HG02798 (cell line): ENCODE measurements around the gene S100A12.
"Not testable (repeated sequence)": the region's sequence is repeated elsewhere in the genome, so short reads cannot be mapped to it uniquely, and the experiment has no call there.

Source experiments
- ATAC-seq: cut with Tn5 transposase; IDR thresholded peaks from one replicate; pipeline ENCODE4 v1.9.1; 2021; ENCODE audit warnings: mild to moderate bottlenecking; ENCODE audit not compliant: unreplicated experiment, poor library complexity

The S100A12 gene

GRCh38 chr1:153375511-153375910 is at the start of gene S100A12:
TSS of gene S100A12 (minus strand) at chr1:153375621. CDS start at chr1:153374592, 1,029 bp downstream.
- ATAC-seq, result no peak

- no peak for ATAC-seq
Observed at GRCh38 chr1:153422450-153423068, 47.1 kb upstream of the S100A12 start.

GRCh38 chr1:153420306-153420705 is 44.9 kb upstream of the S100A12 start:
- no peak for ATAC-seq

GRCh38 chr1:153419436-153419793 is 44.0 kb upstream of the S100A12 start:
- not testable (repeated sequence) for ATAC-seq

- not testable (repeated sequence) for ATAC-seq
Observed at GRCh38 chr1:153418758-153419435, 43.5 kb upstream of the S100A12 start.

- no peak for ATAC-seq
Observed at GRCh38 chr1:153417136-153417888, 41.9 kb upstream of the S100A12 start.

- ATAC-seq, result no peak
Observed at GRCh38 chr1:153415850-153416570, 40.6 kb upstream of the S100A12 start, which contains the start of gene S100A7A. TSS of gene S100A7A (plus strand) at chr1:153416520. CDS start at chr1:153418083, 1,563 bp downstream.

- ATAC-seq, result not testable (repeated sequence)
Observed at GRCh38 chr1:153413961-153414360, 38.5 kb upstream of the S100A12 start.

- ATAC-seq, result not testable (repeated sequence)
Observed at GRCh38 chr1:153407274-153407673, 31.9 kb upstream of the S100A12 start.

- ATAC-seq, result not testable (repeated sequence)
Observed at GRCh38 chr1:153405825-153406599, 30.6 kb upstream of the S100A12 start.

- ATAC-seq, result no peak
Observed at GRCh38 chr1:153404768-153405167, 29.3 kb upstream of the S100A12 start.

- ATAC-seq, result no peak
Observed at GRCh38 chr1:153404086-153404635, 28.7 kb upstream of the S100A12 start.

GRCh38 chr1:153403421-153404085 is 28.1 kb upstream of the S100A12 start:
- ATAC-seq, result no peak

- ATAC-seq, result no peak
Observed at GRCh38 chr1:153402226-153402625, 26.8 kb upstream of the S100A12 start.

GRCh38 chr1:153401461-153401860 is 26.0 kb upstream of the S100A12 start:
- ATAC-seq, result no peak

- no peak for ATAC-seq
Observed at GRCh38 chr1:153400244-153400643, 24.8 kb upstream of the S100A12 start.

- ATAC-seq, result no peak
Observed at GRCh38 chr1:153399401-153400055, 24.1 kb upstream of the S100A12 start.

- ATAC-seq, result no peak
Observed at GRCh38 chr1:153397924-153398651, 22.7 kb upstream of the S100A12 start.
